Nephron (organoid): ENCODE results near the gene MAPKAP1.

ENCODE experiments used
- H3K27ac Mint-ChIP-seq, 3 experiments: 2 replicates each; pipeline ENCODE4 v1.8.0; 2020; ENCODE audit warnings: mixed read lengths in 3 of 3, mild to moderate bottlenecking in 2 of 3, moderate library complexity in 1 of 3
- H3K27me3 Mint-ChIP-seq: 2 replicates; pipeline ENCODE4 v1.8.0; 2021; ENCODE audit warnings: low read depth, mild to moderate bottlenecking, moderate library complexity, mixed read lengths
- H3K36me3 Mint-ChIP-seq: 2 replicates; pipeline ENCODE4 v1.8.0; 2020; ENCODE audit warnings: low read depth, mixed read lengths
- H3K4me1 Mint-ChIP-seq: 2 replicates; pipeline ENCODE4 v1.8.0; 2020; ENCODE audit warnings: mixed read lengths
- H3K4me3 Mint-ChIP-seq, 3 experiments: 2 replicates each; pipeline ENCODE4 v1.8.0; 2020; ENCODE audit warnings: mild to moderate bottlenecking in 3 of 3, mixed read lengths in 3 of 3, moderate library complexity in 2 of 3
- H3K9me3 Mint-ChIP-seq: 2 replicates; pipeline ENCODE4 v1.8.0; 2020; ENCODE audit warnings: mixed read lengths
- TF ChIP-seq, protein P1 (sequence below), 3 experiments: fragments of 200-600 bp; sonication (generic); IDR thresholded peaks; one replicate each; pipeline ENCODE4 v1.5.0; 2021; ENCODE audit warnings: antibody characterized with exemption in 3 of 3; ENCODE audit not compliant: unreplicated experiment in 3 of 3

MAPKAP1 gene

DNA sequence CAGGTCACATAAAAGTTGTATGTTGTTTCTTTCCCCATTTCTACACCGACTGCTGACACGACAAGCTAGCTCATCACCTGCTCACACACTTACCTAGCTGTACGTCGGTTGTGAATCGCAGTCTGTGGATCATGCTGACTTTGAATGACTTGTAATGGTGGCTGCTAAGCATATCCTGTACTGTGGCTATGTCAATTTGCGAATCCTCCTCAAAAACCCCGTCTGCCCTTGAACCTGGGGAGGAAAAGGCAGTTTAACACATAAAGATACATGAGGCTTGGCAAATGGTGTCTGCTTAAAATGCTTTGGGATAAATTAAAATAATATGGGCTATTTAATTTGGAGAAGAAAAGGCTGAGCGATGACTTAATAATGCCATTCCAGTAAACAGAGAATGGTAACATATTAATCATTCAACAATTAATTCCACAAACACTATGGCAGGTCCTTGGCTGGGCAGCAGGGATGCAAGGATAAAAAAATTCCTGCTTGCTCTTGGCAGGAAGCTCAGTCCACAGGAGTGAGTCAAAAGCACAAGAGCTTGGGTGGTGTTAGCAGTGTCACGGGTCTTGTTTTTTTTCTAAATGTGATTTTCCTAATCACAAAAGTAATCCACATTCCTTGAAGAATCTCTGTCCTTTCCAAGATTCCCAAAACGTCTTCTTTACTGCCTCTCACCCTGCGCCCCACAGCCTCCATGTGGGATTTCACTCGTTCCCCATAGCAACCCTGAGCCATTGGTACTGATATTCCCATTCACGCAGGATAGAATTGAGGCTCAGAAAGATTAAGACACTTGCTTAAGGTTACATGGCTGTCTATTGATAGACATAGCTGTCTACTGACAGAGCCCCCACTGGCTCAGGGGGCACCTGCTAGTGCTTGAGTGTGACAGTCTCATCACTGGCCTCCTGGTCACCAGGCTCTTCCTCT is 222.4 kb downstream of the MAPKAP1 start:
- Mint-ChIP-seq H3K9me3 (no peaks in the 10 kb centered on the region), H3K27ac (peak overlapping the region; percentile 75 to 90 (median 78)), H3K27me3 (no peaks in the 10 kb centered on the region), H3K4me3 (no peak overlapping the region), H3K4me1 (peaks cover 50% of the 10 kb centered on the region), H3K36me3 (peaks cover 15% of the 10 kb centered on the region)
- TF ChIP-seq, protein P1, sequence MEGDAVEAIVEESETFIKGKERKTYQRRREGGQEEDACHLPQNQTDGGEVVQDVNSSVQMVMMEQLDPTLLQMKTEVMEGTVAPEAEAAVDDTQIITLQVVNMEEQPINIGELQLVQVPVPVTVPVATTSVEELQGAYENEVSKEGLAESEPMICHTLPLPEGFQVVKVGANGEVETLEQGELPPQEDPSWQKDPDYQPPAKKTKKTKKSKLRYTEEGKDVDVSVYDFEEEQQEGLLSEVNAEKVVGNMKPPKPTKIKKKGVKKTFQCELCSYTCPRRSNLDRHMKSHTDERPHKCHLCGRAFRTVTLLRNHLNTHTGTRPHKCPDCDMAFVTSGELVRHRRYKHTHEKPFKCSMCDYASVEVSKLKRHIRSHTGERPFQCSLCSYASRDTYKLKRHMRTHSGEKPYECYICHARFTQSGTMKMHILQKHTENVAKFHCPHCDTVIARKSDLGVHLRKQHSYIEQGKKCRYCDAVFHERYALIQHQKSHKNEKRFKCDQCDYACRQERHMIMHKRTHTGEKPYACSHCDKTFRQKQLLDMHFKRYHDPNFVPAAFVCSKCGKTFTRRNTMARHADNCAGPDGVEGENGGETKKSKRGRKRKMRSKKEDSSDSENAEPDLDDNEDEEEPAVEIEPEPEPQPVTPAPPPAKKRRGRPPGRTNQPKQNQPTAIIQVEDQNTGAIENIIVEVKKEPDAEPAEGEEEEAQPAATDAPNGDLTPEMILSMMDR (IDR thresholded peaks at IDR 0.05; ENCODE audit: unreplicated experiment in 3 of 3), result no peak

DNA sequence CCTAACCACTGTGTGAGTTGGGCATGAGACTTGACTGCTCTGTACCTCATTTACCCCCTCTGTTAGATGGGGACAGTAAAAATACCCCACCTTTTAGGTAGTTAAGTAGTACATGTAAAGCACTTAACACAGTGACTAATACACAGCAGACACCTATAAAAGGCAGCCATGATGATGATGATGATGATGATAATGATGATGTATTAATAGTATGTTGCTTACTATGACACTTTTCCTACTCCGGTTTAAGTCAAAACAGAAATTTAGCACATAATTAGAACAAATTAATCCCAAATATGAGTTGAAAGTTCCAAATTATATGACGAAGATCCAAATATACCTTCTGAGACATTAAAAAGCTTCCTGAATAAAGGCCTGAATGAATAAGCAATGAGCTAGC is 223.3 kb downstream of the MAPKAP1 start:
- peak overlapping the region in 2 of 3 experiments; percentile 70 to 90 for H3K27ac Mint-ChIP-seq
- H3K4me1 Mint-ChIP-seq, result peaks cover 42% of the 10 kb centered on the region
- TF ChIP-seq, protein P1 (IDR thresholded peaks at IDR 0.05; ENCODE audit: unreplicated experiment in 3 of 3), result no peak
- H3K36me3 Mint-ChIP-seq, result peaks cover 17% of the 10 kb centered on the region
- no peaks in the 10 kb centered on the region for H3K9me3 Mint-ChIP-seq
- H3K4me3 Mint-ChIP-seq, result no peak overlapping the region
- H3K27me3 Mint-ChIP-seq, result no peaks in the 10 kb centered on the region

DNA sequence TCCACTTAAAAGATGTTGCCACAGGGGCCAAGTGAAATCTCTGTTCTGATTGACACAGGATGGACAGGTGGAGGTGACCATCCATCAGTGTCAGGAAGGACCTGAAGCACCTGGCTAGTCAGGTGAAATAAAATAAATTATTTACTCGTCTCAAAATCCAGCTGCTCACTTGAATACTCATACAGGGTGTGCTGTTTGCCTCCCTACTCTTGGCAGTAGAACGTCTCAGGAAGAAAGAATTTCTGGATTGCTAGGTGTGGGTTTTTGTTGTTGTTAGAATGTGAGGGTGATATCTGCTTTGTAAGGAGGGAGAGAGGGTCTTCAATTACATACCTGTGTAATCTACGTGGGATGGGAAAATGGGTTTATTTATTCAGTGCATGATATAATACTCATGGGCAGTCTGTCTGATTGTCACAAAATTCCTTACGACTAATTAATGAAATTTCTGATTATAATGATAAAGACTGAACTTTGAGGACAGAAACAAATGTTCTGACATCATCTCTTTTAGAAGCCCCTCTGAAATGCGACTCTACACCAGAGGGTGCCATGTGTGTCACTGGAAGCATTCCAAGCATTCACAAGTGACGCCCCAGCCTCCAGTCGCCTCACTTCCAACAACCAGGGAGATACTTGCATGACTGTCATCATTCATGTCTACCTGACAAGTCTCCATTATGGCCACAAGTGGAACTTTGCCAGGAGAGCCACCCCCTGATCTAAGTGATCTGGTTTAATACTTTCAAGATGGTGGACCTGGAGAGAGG is 227.0 kb downstream of the MAPKAP1 start:
- Mint-ChIP-seq H3K4me3 (no peak overlapping the region), H3K4me1 (peaks cover 24% of the 10 kb centered on the region), H3K27me3 (no peaks in the 10 kb centered on the region), H3K36me3 (peaks cover 39% of the 10 kb centered on the region), H3K27ac (no peak overlapping the region), H3K9me3 (no peaks in the 10 kb centered on the region)
- TF ChIP-seq, protein P1 (IDR thresholded peaks at IDR 0.05; ENCODE audit: unreplicated experiment in 3 of 3), result no peak

GRCh38 chr9:125477089-125477544 is 229.9 kb downstream of the MAPKAP1 start:
- Mint-ChIP-seq H3K4me1 (peaks cover 39% of the 10 kb centered on the region), H3K27ac (peak overlapping the region in 2 of 3 experiments; percentile 33 to 85), H3K27me3 (no peaks in the 10 kb centered on the region), H3K9me3 (no peaks in the 10 kb centered on the region), H3K4me3 (no peak overlapping the region), H3K36me3 (peaks cover 33% of the 10 kb centered on the region)
- TF ChIP-seq, protein P1 (IDR thresholded peaks at IDR 0.05; ENCODE audit: unreplicated experiment in 3 of 3), result no peak

DNA sequence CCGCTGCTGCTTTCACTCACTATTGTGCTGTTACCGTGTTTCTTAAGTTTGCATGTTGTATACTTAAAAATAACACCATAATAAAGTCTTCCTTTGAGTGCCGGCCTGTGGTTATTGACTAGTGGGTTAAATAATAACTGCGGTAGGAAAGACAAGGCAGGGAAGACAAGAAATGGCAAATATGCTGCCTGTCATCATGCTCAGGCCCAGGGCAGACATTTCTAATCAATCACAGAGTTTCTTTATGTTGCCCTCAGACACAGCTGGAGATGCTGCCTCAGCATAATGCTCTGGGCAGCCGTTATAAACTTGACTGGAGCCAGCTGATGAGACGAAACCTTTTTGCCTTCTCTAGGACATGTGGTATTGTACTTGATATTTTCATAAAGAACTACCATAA is 230.4 kb downstream of the MAPKAP1 start:
- H3K27ac Mint-ChIP-seq, result peak overlapping the region; percentile 33 to 85 (median 63)
- H3K9me3 Mint-ChIP-seq, result no peaks in the 10 kb centered on the region
- H3K4me3 Mint-ChIP-seq, result no peak overlapping the region
- H3K36me3 Mint-ChIP-seq, result peaks cover 32% of the 10 kb centered on the region
- TF ChIP-seq, protein P1 (IDR thresholded peaks at IDR 0.05; ENCODE audit: unreplicated experiment in 3 of 3), result no peak
- H3K27me3 Mint-ChIP-seq, result no peaks in the 10 kb centered on the region
- peaks cover 43% of the 10 kb centered on the region for H3K4me1 Mint-ChIP-seq
